Caco-2 (cell line): ENCODE data around the gene S1PR2. TPM values are rescaled to one million over a fixed set of nuclear protein-coding genes. Genes with fewer than 3 reads are reported as not detected.

Experiments
- Bru-seq: library from RNA; stranded (reverse); fragments of 400-500 nt; gene quantifications from one replicate; lab custom pipeline; 2021; lab: Mats Ljungman, UMichigan
- BruChase-seq, 2 experiments: library from RNA; stranded (reverse); fragments of 400-500 nt; gene quantifications; one replicate each; lab custom pipeline; 2021; lab: Mats Ljungman, UMichigan
- BruUV-seq: library from RNA; stranded (reverse); fragments of 400-500 nt; replicated peaks from 2 replicates; lab custom pipeline; 2021; lab: Mats Ljungman, UMichigan
- CTCF ChIA-PET: fragments of 300-600 bp; sonication (Branson Sonifier 250); formaldehyde crosslinking; loops from one replicate; lab custom pipeline; 2022; ENCODE audit warnings: antibody characterized with exemption; lab: Charles Lee
- POLR2A ChIA-PET: fragments of 300-600 bp; sonication (Branson Sonifier 250); formaldehyde crosslinking; loops from one replicate; lab custom pipeline; 2022; ENCODE audit warnings: antibody characterized with exemption; lab: Charles Lee
- DNase-seq, 2 experiments: peaks; one replicate each; pipeline versions ENCODE4 v3.0.0 to v3.0.0-alpha.2; 2020 to 2022
- H3K27me3 ChIP-seq: replicated peaks from 2 replicates; pipeline ENCODE4 v1.6.0; 2011; ENCODE audit warnings: low read length; ENCODE audit not compliant: control insufficient read depth, insufficient read depth
- H3K36me3 ChIP-seq: 2 replicates; pipeline ENCODE4 v1.5.1; 2011; ENCODE audit warnings: low read length; ENCODE audit not compliant: control insufficient read depth, insufficient read depth
- H3K4me1 ChIP-seq: fragments of 250-450 bp; sonication (Bioruptor Pico); 2 replicates; pipeline ENCODE4 v1.5.1; 2020; ENCODE audit warnings: mild to moderate bottlenecking
- H3K4me3 ChIP-seq: 2 replicates; pipeline ENCODE4 v1.5.1; 2011; ENCODE audit warnings: low read depth, mild to moderate bottlenecking, control low read depth, low read length
- H3K9me3 ChIP-seq: fragments of 250-450 bp; sonication (Bioruptor Pico); 2 replicates; pipeline ENCODE4 v1.5.1; 2020; ENCODE audit warnings: mild to moderate bottlenecking, moderate library complexity
- H3K27ac Mint-ChIP-seq: one replicate; pipeline ENCODE4 v1.8.0; 2022; ENCODE audit warnings: mixed read lengths; ENCODE audit not compliant: unreplicated experiment
- H3K27me3 Mint-ChIP-seq: one replicate; pipeline ENCODE4 v1.8.0; 2022; ENCODE audit warnings: mixed read lengths; ENCODE audit not compliant: insufficient read depth, unreplicated experiment
- H3K36me3 Mint-ChIP-seq: one replicate; pipeline ENCODE4 v1.8.0; 2022; ENCODE audit warnings: mild to moderate bottlenecking, mixed read lengths; ENCODE audit not compliant: insufficient read depth, unreplicated experiment
- H3K4me1 Mint-ChIP-seq: one replicate; pipeline ENCODE4 v1.8.0; 2022; ENCODE audit warnings: low read depth, mixed read lengths; ENCODE audit not compliant: unreplicated experiment
- H3K4me3 Mint-ChIP-seq: one replicate; pipeline ENCODE4 v1.8.0; 2022; ENCODE audit warnings: mild to moderate bottlenecking, moderate library complexity, mixed read lengths; ENCODE audit not compliant: unreplicated experiment
- H3K9me3 Mint-ChIP-seq: one replicate; pipeline ENCODE4 v1.8.0; 2022; ENCODE audit warnings: mixed read lengths; ENCODE audit not compliant: unreplicated experiment
- intact Hi-C: fragments of 100-400 bp; cut with micrococcal nuclease; formaldehyde crosslinking; loops from one replicate; pipeline ENCODE4 v1.10.0; 2022; ENCODE audit not compliant: unreplicated experiment
- long read RNA-seq: library from polyadenylated mRNA; stranded (forward); transcript quantifications from one replicate; pipeline ENCODE4 v2.0.0, GENCODE V29; 2022
- total RNA-seq: library from RNA; stranded (reverse); gene quantifications from 2 replicates; pipeline ENCODE4 v1.2.3, GENCODE V29; 2022
- TF ChIP-seq, protein P1 (sequence below), 2 experiments: fragments of 200-600 bp in 1 of 2; IDR thresholded peaks; 1 replicate in 1 of 2; 2 replicates in 1 of 2; pipeline versions ENCODE4 v1.5.1 to v1.8.0; 2011 to 2022; ENCODE audit warnings: antibody characterized with exemption in 1 of 2, control low read depth in 1 of 2, inconsistent platforms in 1 of 2, low read depth in 1 of 2, low read length in 1 of 2, mild to moderate bottlenecking in 1 of 2, moderate library complexity in 1 of 2; ENCODE audit not compliant: insufficient read depth in 1 of 2, severe bottlenecking in 1 of 2, unreplicated experiment in 1 of 2

The S1PR2 gene, protein sequence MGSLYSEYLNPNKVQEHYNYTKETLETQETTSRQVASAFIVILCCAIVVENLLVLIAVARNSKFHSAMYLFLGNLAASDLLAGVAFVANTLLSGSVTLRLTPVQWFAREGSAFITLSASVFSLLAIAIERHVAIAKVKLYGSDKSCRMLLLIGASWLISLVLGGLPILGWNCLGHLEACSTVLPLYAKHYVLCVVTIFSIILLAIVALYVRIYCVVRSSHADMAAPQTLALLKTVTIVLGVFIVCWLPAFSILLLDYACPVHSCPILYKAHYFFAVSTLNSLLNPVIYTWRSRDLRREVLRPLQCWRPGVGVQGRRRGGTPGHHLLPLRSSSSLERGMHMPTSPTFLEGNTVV
- total RNA-seq (6.2 and 7.2 TPM in 2 replicates), Bru-seq, nascent RNA (percentile 45 among the genes with signal in this experiment), BruChase-seq, experiment 1, labeled RNA remaining after a 2-hour chase (percentile 68 among the genes with signal in this experiment), BruChase-seq, experiment 2, labeled RNA remaining after a 6-hour chase (percentile 68 among the genes with signal in this experiment)
- long read RNA-seq, partial matches to known transcripts = 0 of 5 reads
- long read RNA-seq, other reads (novel, unspliced or antisense) = 4 of 5 reads

DNA sequence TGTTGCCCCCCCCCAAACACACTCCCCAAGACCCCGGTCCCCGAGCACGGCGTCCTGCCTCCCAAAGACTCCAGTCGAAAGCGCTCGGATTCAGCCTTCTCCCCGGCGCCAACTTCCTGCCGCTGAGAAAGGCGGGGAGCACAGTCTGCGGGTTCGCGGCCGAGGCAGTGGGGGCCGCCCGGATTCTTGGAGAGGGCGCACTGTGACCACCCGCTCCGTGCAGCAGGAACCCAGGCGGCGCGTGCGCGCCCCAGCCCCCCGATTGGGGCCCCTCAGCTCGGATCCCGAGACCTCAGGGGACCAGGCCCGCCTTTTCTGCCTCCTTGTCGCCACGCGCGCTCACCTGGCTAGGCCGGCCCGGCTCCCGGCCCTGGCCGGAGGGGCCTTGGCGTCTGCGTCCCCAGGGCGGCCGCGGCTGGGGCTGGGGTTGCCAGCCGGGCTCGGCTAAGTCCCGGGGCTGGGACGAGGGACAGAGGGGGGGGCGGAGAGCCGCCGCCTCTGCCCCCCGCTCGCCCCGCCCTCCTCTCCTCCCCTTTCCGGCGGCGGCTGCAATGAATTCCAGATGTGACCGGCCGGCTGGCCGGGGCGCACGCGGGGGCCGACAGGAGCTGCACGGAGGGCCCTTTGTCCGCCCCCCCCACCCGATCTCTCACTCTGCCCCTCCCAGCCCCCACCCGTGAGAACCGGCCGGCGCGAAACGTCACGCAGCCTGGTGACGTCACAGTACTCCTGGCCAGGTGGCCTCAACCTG lies at the start of gene S1PR2:
Gene S1PR2 (minus strand): TSS at position 471 of the 751 bp plus-strand sequence. CDS start 6,426 bp downstream, outside the sequence.
- 0 out of 2 replicates have a peak, but pooled peaks cover 6% of the 10 kb centered on the region for H3K4me1 ChIP-seq
- Mint-ChIP-seq H3K9me3 (no peaks in the 10 kb centered on the region), H3K36me3 (peaks cover 6% of the 10 kb centered on the region), H3K27me3 (no peaks in the 10 kb centered on the region), H3K4me1 (no peaks in the 10 kb centered on the region), H3K27ac (peak within 1 kb of the TSS; percentile 59), H3K4me3 (peak within 1 kb of the TSS; percentile 72)
- H3K36me3 ChIP-seq = no peaks in the 10 kb centered on the region
- DNase-seq = peak; percentile 85 to 86
- H3K9me3 ChIP-seq = no peaks in the 10 kb centered on the region
- no TSS peak for BruUV-seq
- TF ChIP-seq, protein P1, sequence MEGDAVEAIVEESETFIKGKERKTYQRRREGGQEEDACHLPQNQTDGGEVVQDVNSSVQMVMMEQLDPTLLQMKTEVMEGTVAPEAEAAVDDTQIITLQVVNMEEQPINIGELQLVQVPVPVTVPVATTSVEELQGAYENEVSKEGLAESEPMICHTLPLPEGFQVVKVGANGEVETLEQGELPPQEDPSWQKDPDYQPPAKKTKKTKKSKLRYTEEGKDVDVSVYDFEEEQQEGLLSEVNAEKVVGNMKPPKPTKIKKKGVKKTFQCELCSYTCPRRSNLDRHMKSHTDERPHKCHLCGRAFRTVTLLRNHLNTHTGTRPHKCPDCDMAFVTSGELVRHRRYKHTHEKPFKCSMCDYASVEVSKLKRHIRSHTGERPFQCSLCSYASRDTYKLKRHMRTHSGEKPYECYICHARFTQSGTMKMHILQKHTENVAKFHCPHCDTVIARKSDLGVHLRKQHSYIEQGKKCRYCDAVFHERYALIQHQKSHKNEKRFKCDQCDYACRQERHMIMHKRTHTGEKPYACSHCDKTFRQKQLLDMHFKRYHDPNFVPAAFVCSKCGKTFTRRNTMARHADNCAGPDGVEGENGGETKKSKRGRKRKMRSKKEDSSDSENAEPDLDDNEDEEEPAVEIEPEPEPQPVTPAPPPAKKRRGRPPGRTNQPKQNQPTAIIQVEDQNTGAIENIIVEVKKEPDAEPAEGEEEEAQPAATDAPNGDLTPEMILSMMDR (IDR thresholded peaks at IDR 0.05; ENCODE audit: insufficient read depth in 1 of 2, low read depth in 1 of 2, low read length in 1 of 2, severe bottlenecking in 1 of 2, unreplicated experiment in 1 of 2) = no peak
- CTCF ChIA-PET = interaction anchor here (0.6 kb wide), 1 partner anchor 642 kb away, joined by 3 read pairs; no protein-coding TSS in a partner anchor
- peak within 1 kb of the TSS; percentile 83 for H3K4me3 ChIP-seq
- intact Hi-C loops = loop anchor here (5.0 kb wide), 1 partner anchor 34 kb away; no protein-coding TSS in a partner anchor
- H3K27me3 ChIP-seq = no peaks in the 10 kb centered on the region
- POLR2A ChIA-PET = interaction anchor here (0.6 kb wide), 3 partner anchors 21 to 409 kb away, joined by 3 to 4 read pairs (median 4); partner anchors contain the start of gene MRPL4

DNA sequence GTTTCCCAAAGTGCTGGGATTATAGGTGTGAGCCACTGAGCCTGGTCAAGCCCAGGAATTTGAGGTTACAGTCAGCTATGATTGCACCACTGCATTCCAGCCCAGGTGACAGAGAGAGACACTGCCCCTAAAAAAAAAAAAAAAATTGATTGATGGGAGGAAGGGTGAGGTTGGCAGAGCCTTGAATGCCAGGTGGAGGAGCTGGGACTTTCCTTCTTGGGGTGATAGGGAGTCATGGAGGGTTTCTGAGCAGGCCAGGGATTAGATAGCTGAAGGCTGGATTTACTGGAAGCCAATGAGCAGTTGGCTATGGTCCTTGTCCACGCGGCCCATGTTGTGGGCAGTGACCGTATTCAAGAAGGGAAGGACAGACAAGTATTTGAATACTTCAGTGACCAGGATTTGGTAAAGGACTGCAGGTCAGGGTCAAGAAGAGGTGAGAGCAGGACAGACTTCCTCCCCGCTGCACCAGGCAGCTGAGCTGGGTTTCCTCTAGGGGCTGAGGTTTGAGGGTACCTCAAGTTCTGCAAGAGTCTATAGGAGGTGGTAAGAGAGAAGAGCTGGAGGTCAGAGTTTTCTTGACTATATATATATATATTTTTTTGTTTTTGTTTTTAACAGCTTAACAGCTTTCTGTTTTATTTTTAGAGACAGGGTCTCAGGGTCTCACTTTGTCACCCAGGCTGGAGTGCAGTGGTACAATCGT lies 48.8 kb upstream of the S1PR2 start:
- Histone ChIP-seq H3K9me3 (no peaks in the 10 kb centered on the region), H3K4me3 (no peak overlapping the region), H3K27me3 (no peaks in the 10 kb centered on the region), H3K36me3 (peaks cover 2% of the 10 kb centered on the region; the same call in 1 of the 2 replicates), H3K4me1 (peaks cover 20% of the 10 kb centered on the region)
- H3K4me3 Mint-ChIP-seq = no peak overlapping the region
- intact Hi-C loops = no loop called here
- no peak for DNase-seq
- H3K4me1 Mint-ChIP-seq = peaks cover 7% of the 10 kb centered on the region
- POLR2A ChIA-PET = interaction anchor here (0.6 to 0.7 kb wide), 2 partner anchors 10 to 39 kb away, joined by 3 to 6 read pairs; partner anchors contain the start of gene ICAM5
- peak overlapping the region; percentile 63 for H3K27ac Mint-ChIP-seq
- H3K27me3 Mint-ChIP-seq = no peaks in the 10 kb centered on the region
- BruUV-seq = no TSS peak
- CTCF ChIA-PET = interaction anchor here (0.7 to 1.2 kb wide), 4 partner anchors 10 to 109 kb away, joined by 3 to 5 read pairs (median 4); no protein-coding TSS in a partner anchor
- TF ChIP-seq, protein P1 (IDR thresholded peaks at IDR 0.05; ENCODE audit: insufficient read depth in 1 of 2, low read depth in 1 of 2, low read length in 1 of 2, severe bottlenecking in 1 of 2, unreplicated experiment in 1 of 2) = no peak
- H3K9me3 Mint-ChIP-seq = no peaks in the 10 kb centered on the region
- peaks cover 19% of the 10 kb centered on the region for H3K36me3 Mint-ChIP-seq
